NOMO-1 treated with DMSO at 0.1 percent for 48 hours (cell line): ENCODE data around the gene SYNDIG1L.
"Not testable (repeated sequence)": the region's sequence is repeated elsewhere in the genome, so short reads cannot be mapped to it uniquely, and the experiment has no call there.

Experiments
- DNase-seq: peaks from one replicate; lab custom pipeline; 2025; ENCODE audit not compliant: unreplicated experiment; lab: John Stamatoyannopoulos, UW

The SYNDIG1L gene

GRCh38 chr14:74403619-74404417, 22.2 kb downstream of the SYNDIG1L start:
- no peak for DNase-seq

GRCh38 chr14:74402401-74403251, 23.4 kb downstream of the SYNDIG1L start:
- DNase-seq = peak; percentile 16

- peak; percentile 31 for DNase-seq
Observed at GRCh38 chr14:74401504-74402241, 24.3 kb downstream of the SYNDIG1L start.

- DNase-seq = no peak
Observed at GRCh38 chr14:74400919-74401503, 25.0 kb downstream of the SYNDIG1L start.

GRCh38 chr14:74400031-74400685, 25.9 kb downstream of the SYNDIG1L start:
- no peak for DNase-seq

- DNase-seq = no peak
Observed at GRCh38 chr14:74395094-74395493, 30.9 kb downstream of the SYNDIG1L start.

- DNase-seq = no peak
Observed at GRCh38 chr14:74394549-74394948, 31.5 kb downstream of the SYNDIG1L start.

GRCh38 chr14:74392616-74393570, 33.1 kb downstream of the SYNDIG1L start:
- DNase-seq = no peak

GRCh38 chr14:74391479-74391878, 34.5 kb downstream of the SYNDIG1L start:
- no peak for DNase-seq

- not testable (repeated sequence) for DNase-seq
Observed at GRCh38 chr14:74390505-74390904, 35.5 kb downstream of the SYNDIG1L start.

GRCh38 chr14:74389980-74390379, 36.0 kb downstream of the SYNDIG1L start:
- DNase-seq = no peak

- DNase-seq = no peak
Observed at GRCh38 chr14:74382231-74382630, 43.8 kb downstream of the SYNDIG1L start.

- DNase-seq = not testable (repeated sequence)
Observed at GRCh38 chr14:74381571-74381970, 44.4 kb downstream of the SYNDIG1L start.

GRCh38 chr14:74380845-74381244, 45.2 kb downstream of the SYNDIG1L start:
- DNase-seq = no peak

GRCh38 chr14:74380172-74380571, 45.8 kb downstream of the SYNDIG1L start:
- no peak for DNase-seq

GRCh38 chr14:74377976-74378690, 47.9 kb downstream of the SYNDIG1L start:
- no peak for DNase-seq

GRCh38 chr14:74368441-74368840, 57.6 kb downstream of the SYNDIG1L start:
- no peak for DNase-seq

- no peak for DNase-seq
Observed at GRCh38 chr14:74368026-74368425, 58.0 kb downstream of the SYNDIG1L start.
